Endothelial cell of umbilical vein (primary cell): ENCODE measurements around the gene MAP4K3. TPM values are rescaled to one million over a fixed set of nuclear protein-coding genes. Genes with fewer than 3 reads are reported as not detected.

ENCODE experiments used
- BruUV-seq: library from RNA; stranded (reverse); fragments of 400-500 nt; replicated peaks from 2 replicates; lab custom pipeline; 2021; lab: Mats Ljungman, UMichigan
- CTCF ChIA-PET: fragments of 300-600, 350-600 bp; sonication (Branson Sonifier 250); formaldehyde crosslinking; loops from one replicate; lab custom pipeline; 2021; ENCODE audit warnings: antibody characterized with exemption, inconsistent platforms; lab: Charles Lee
- POLR2A ChIA-PET: fragments of 300-600, 350-600 bp; sonication (Branson Sonifier 250); formaldehyde crosslinking; loops from one replicate; lab custom pipeline; 2021; ENCODE audit warnings: antibody characterized with exemption, inconsistent platforms; lab: Charles Lee
- DNase-seq: peaks from one replicate; pipeline ENCODE4 v3.0.0-alpha.2; 2011; ENCODE audit warnings: low read depth, low spot score
- FAIRE-seq: peaks from 2 replicates; lab custom pipeline; 2011; peaks lifted over from hg19 to GRCh38; lab: Jason Lieb, UNC
- H2AFZ ChIP-seq: 2 replicates; pipeline ENCODE4 v1.6.0; 2012; ENCODE audit warnings: low read depth, low read length, control low read depth, inconsistent platforms
- H3K27ac ChIP-seq: 2 replicates; pipeline ENCODE4 v1.5.1; 2011; ENCODE audit warnings: low read depth, mild to moderate bottlenecking, control low read depth, low read length, moderate library complexity; ENCODE audit not compliant: insufficient read depth
- H3K27me3 ChIP-seq, 2 experiments: 2 replicates each; pipeline versions ENCODE4 v1.6.0 to v1.6.1; 2011; ENCODE audit warnings: low read length in 2 of 2, mixed read lengths in 1 of 2; ENCODE audit not compliant: control insufficient read depth in 2 of 2, insufficient read depth in 2 of 2
- H3K36me3 ChIP-seq, 2 experiments: 2 replicates in 1 of 2; 3 replicates in 1 of 2; pipeline ENCODE4 v1.5.1; 2011; ENCODE audit warnings: low read length in 2 of 2, mild to moderate bottlenecking in 1 of 2, moderate library complexity in 1 of 2; ENCODE audit not compliant: control insufficient read depth in 2 of 2, insufficient read depth in 2 of 2; ENCODE audit errors: extremely low read depth in 1 of 2
- H3K4me1 ChIP-seq: 3 replicates; pipeline ENCODE4 v1.5.1; 2011; ENCODE audit warnings: mild to moderate bottlenecking, low read length; ENCODE audit not compliant: control insufficient read depth, insufficient read depth; ENCODE audit errors: extremely low read depth
- H3K4me2 ChIP-seq: 2 replicates; pipeline ENCODE4 v1.6.1; 2011; ENCODE audit warnings: low read length, control low read depth, mixed read lengths; ENCODE audit not compliant: insufficient read depth
- H3K4me3 ChIP-seq, 3 experiments: fragments of 200-600 bp in 1 of 3; sonication (generic), shearing (Covaris generic) in 1 of 3; replicated peaks in 1 of 3; 2 replicates each; pipeline ENCODE4 v1.5.1; 2011 to 2016; ENCODE audit warnings: control low read depth in 3 of 3, low read length in 3 of 3, mild to moderate bottlenecking in 2 of 3, inconsistent platforms in 1 of 3, low read depth in 1 of 3, moderate library complexity in 1 of 3; ENCODE audit not compliant: insufficient read depth in 1 of 3
- H3K79me2 ChIP-seq: 2 replicates; pipeline ENCODE4 v1.6.0; 2012; ENCODE audit warnings: low read length, inconsistent platforms; ENCODE audit not compliant: control insufficient read depth, insufficient read depth
- H3K9ac ChIP-seq: replicated peaks from 2 replicates; pipeline ENCODE3; 2011; ENCODE audit warnings: low read length, control low read depth; ENCODE audit not compliant: insufficient read depth; ENCODE audit errors: extremely low read depth
- H3K9me1 ChIP-seq: replicated peaks from 3 replicates; pipeline ENCODE4 v1.6.0; 2011; ENCODE audit warnings: mild to moderate bottlenecking, low read length; ENCODE audit not compliant: control insufficient read depth, insufficient read depth; ENCODE audit errors: extremely low read depth
- H3K9me3 ChIP-seq: replicated peaks from 2 replicates; pipeline ENCODE4 v1.5.1; 2012; ENCODE audit warnings: low read length, inconsistent platforms; ENCODE audit not compliant: control insufficient read depth, insufficient read depth
- H4K20me1 ChIP-seq: replicated peaks from 2 replicates; pipeline ENCODE3; 2011; ENCODE audit warnings: mild to moderate bottlenecking, low read length; ENCODE audit not compliant: control insufficient read depth, insufficient read depth; ENCODE audit errors: extremely low read depth
- CTCF ChIP-seq, 2 donors: IDR thresholded peaks; 1 replicate in 1 of 2; 2 replicates in 1 of 2; pipeline ENCODE4 v1.5.1; 2011; ENCODE audit warnings: low read length in 2 of 2, mild to moderate bottlenecking in 2 of 2, moderate library complexity in 2 of 2, control low read depth in 1 of 2, inconsistent platforms in 1 of 2, low read depth in 1 of 2; ENCODE audit not compliant: insufficient read depth in 1 of 2; ENCODE audit errors: extremely low read depth in 1 of 2
- EZH2 ChIP-seq: IDR thresholded peaks from 2 replicates; pipeline ENCODE4 v1.6.1; 2012; ENCODE audit warnings: borderline replicate concordance, low read depth, mild to moderate bottlenecking, moderate library complexity, low read length, inconsistent platforms; ENCODE audit not compliant: severe bottlenecking
- FOS ChIP-seq: IDR thresholded peaks from 2 replicates; pipeline ENCODE4 v1.6.1; 2011; ENCODE audit warnings: mild to moderate bottlenecking, low read length, moderate library complexity, borderline replicate concordance; ENCODE audit not compliant: insufficient read depth
- GATA2 ChIP-seq: IDR thresholded peaks from 2 replicates; pipeline ENCODE4 v1.7.0; 2011; ENCODE audit warnings: low read depth, mild to moderate bottlenecking, moderate library complexity, mixed read lengths, low read length; ENCODE audit not compliant: insufficient read length, insufficient read depth
- JUN ChIP-seq: IDR thresholded peaks from 2 replicates; pipeline ENCODE4 v1.6.1; 2011; ENCODE audit warnings: borderline replicate concordance, low read depth; ENCODE audit not compliant: insufficient read length, insufficient read depth
- MAX ChIP-seq: IDR thresholded peaks from 2 replicates; pipeline ENCODE4 v1.6.1; 2011; ENCODE audit not compliant: insufficient read depth, insufficient read length
- MYC ChIP-seq: IDR thresholded peaks from one replicate; pipeline ENCODE4 v1.6.1; 2011; ENCODE audit warnings: mild to moderate bottlenecking, low read depth, low read length
- POLR2A ChIP-seq: IDR thresholded peaks from 2 replicates; pipeline ENCODE4 v1.6.1; 2012; ENCODE audit warnings: low read depth, mild to moderate bottlenecking, control low read depth, low read length
- POLR2AphosphoS5 ChIP-seq: IDR thresholded peaks from 2 replicates; pipeline ENCODE4 v1.6.1; 2012; ENCODE audit warnings: low read depth, mild to moderate bottlenecking, control low read depth, low read length, moderate library complexity; ENCODE audit not compliant: insufficient read depth
- dilution Hi-C: fragments of 300-500 bp; cut with MboI; formaldehyde crosslinking; loops from one replicate; pipeline ENCODE4 v1.15.0; 2019; ENCODE audit warnings: low sequenced_read_pairs; ENCODE audit not compliant: extremely low pct_ligation_motif_present
- intact Hi-C: fragments of 100-400 bp; cut with micrococcal nuclease; formaldehyde crosslinking; loops from one replicate; pipeline ENCODE4 v1.10.0; 2022
- polyA plus RNA-seq, 4 experiments: library from polyadenylated mRNA; depleted of rRNA in 3 of 4; stranded (reverse) in 3 of 4; unstranded in 1 of 4; fragments of >200 nt; gene quantifications; 2 replicates each; pipeline versions ENCODE4 v1.2.1 to v1.2.3, GENCODE V29; 2011 to 2012; ENCODE audit warnings: missing spikeins in 1 of 4
- total RNA-seq: library from RNA; stranded (reverse); gene quantifications from 2 replicates; pipeline ENCODE4 v1.2.3, GENCODE V29; 2021

The MAP4K3 gene
- total and polyA plus RNA-seq, 2 donors (not counting 3 experiments of a cell fraction or from before 2014, with no cell fraction given) = 8.0 to 45.9 TPM

GRCh38 chr2:39466311-39466710, 29.2 kb upstream of the MAP4K3 start:
- Histone ChIP-seq H3K27ac (no peak overlapping the region), H3K9me1 (no peaks in the 10 kb centered on the region), H4K20me1 (no peaks in the 10 kb centered on the region), H3K4me1 (peaks cover 37% of the 10 kb centered on the region), H3K4me2 (no peak overlapping the region), H3K4me3 (no peak overlapping the region), H2AFZ (no peak overlapping the region), H3K79me2 (no peaks in the 10 kb centered on the region), H3K9ac (no peak overlapping the region), H3K9me3 (no peaks in the 10 kb centered on the region), H3K27me3 (no peaks in the 10 kb centered on the region), H3K36me3 (no peaks in the 10 kb centered on the region)
- dilution Hi-C loops (no loop called here), intact Hi-C loops (no loop called here)
- no peak for TF ChIP-seq FOS
- BruUV-seq = no TSS peak
- ChIA-PET POLR2A (no interaction called here), CTCF (interaction anchor here (0.6 kb wide), 1 partner anchor 107 kb away, joined by 3 read pairs; no protein-coding TSS in a partner anchor)
- DNase-seq = no peak
- no peak for FAIRE-seq

- H3K4me2 ChIP-seq = no peak overlapping the region
- no peaks in the 10 kb centered on the region for H3K36me3 ChIP-seq
- dilution Hi-C loops (no loop called here), intact Hi-C loops (no loop called here)
- TF ChIP-seq POLR2AphosphoS5 = no peak
- TF ChIP-seq CTCF (IDR thresholded peaks at IDR 0.05; ENCODE audit: extremely low read depth in 1 of 2, insufficient read depth in 1 of 2, low read depth in 1 of 2, low read length in 2 of 2) = no peak
- TF ChIP-seq POLR2A = no peak
- TF ChIP-seq GATA2 = no peak
- TF ChIP-seq JUN = no peak
- no peak for TF ChIP-seq MYC
- no peak for TF ChIP-seq MAX
- TF ChIP-seq EZH2 = no peak
- TF ChIP-seq FOS = no peak
- H3K27ac ChIP-seq = no peak overlapping the region
- FAIRE-seq (no peak), DNase-seq (peak; percentile 48)
- H3K27me3 ChIP-seq = no peaks in the 10 kb centered on the region
- H3K9ac ChIP-seq = no peak overlapping the region
- H3K9me1 ChIP-seq = no peaks in the 10 kb centered on the region
- BruUV-seq = no TSS peak
- ChIA-PET CTCF (interaction anchor here (0.8 to 1.2 kb wide), 2 partner anchors 16 to 27 kb away, joined by 3 to 5 read pairs; partner anchors contain the start of gene MAP4K3), POLR2A (interaction anchor here (0.6 kb wide), 1 partner anchor 30 kb away, joined by 3 read pairs; no protein-coding TSS in a partner anchor)
- H3K4me1 ChIP-seq = peaks cover 33% of the 10 kb centered on the region
- H3K9me3 ChIP-seq = no peaks in the 10 kb centered on the region
- H3K4me3 ChIP-seq = no peak overlapping the region
- no peaks in the 10 kb centered on the region for H3K79me2 ChIP-seq
- H4K20me1 ChIP-seq = no peaks in the 10 kb centered on the region
- peak overlapping the region; percentile 24 for H2AFZ ChIP-seq
Measured at GRCh38 chr2:39464864-39465263, 27.8 kb upstream of the MAP4K3 start.
